Mesenchymal stem cell (in vitro differentiated cells and primary cell): ENCODE measurements around the gene SLC2A9.

Experiments used
- DNase-seq: peaks from one replicate; pipeline ENCODE4 v3.0.0-alpha.2; 2013
- H2AFZ ChIP-seq: one replicate; pipeline ENCODE4 v1.6.1; 2013; ENCODE audit warnings: low read depth, mild to moderate bottlenecking, control low read depth, inconsistent platforms, low read length, moderate library complexity
- H2AK5ac ChIP-seq: 2 replicates; pipeline ENCODE4 v1.6.1; 2013; ENCODE audit warnings: low read length, moderate library complexity, mild to moderate bottlenecking, inconsistent platforms; ENCODE audit not compliant: severe bottlenecking
- H2BK120ac ChIP-seq: one replicate; pipeline ENCODE4 v1.6.1; 2013; ENCODE audit warnings: low read depth, mild to moderate bottlenecking, inconsistent platforms, low read length, moderate library complexity
- H2BK12ac ChIP-seq, 2 experiments: one replicate each; pipeline ENCODE4 v1.6.1; 2013; ENCODE audit warnings: inconsistent platforms in 2 of 2, low read length in 2 of 2, mild to moderate bottlenecking in 2 of 2, moderate library complexity in 2 of 2, control low read depth in 1 of 2
- H2BK15ac ChIP-seq: one replicate; pipeline ENCODE4 v1.6.1; 2013; ENCODE audit warnings: mild to moderate bottlenecking, low read depth, inconsistent platforms; ENCODE audit not compliant: poor library complexity, severe bottlenecking
- H2BK5ac ChIP-seq: 2 replicates; pipeline ENCODE4 v1.6.1; 2013; ENCODE audit warnings: low read depth, mild to moderate bottlenecking, low read length, control low read depth, inconsistent platforms; ENCODE audit not compliant: poor library complexity, severe bottlenecking
- H3K14ac ChIP-seq, 2 experiments: one replicate each; pipeline ENCODE4 v1.6.1; 2013; ENCODE audit warnings: inconsistent platforms in 2 of 2, low read length in 2 of 2, control low read depth in 1 of 2, mild to moderate bottlenecking in 1 of 2, moderate library complexity in 1 of 2
- H3K18ac ChIP-seq, 2 experiments: one replicate each; pipeline ENCODE4 v1.6.1; 2013; ENCODE audit warnings: inconsistent platforms in 2 of 2, low read length in 2 of 2, control low read depth in 1 of 2, low read depth in 1 of 2, mild to moderate bottlenecking in 1 of 2
- H3K23ac ChIP-seq, 2 experiments: one replicate each; pipeline ENCODE4 v1.6.1; 2013; ENCODE audit warnings: inconsistent platforms in 2 of 2, low read length in 2 of 2, mild to moderate bottlenecking in 2 of 2, moderate library complexity in 2 of 2, control low read depth in 1 of 2
- H3K27ac ChIP-seq: 2 replicates; pipeline ENCODE4 v1.5.1; 2013; ENCODE audit warnings: mild to moderate bottlenecking, moderate library complexity, low read length, control low read depth, inconsistent platforms; ENCODE audit not compliant: poor library complexity, severe bottlenecking
- H3K27me3 ChIP-seq, 2 experiments: 2 replicates each; pipeline versions ENCODE4 v1.6.1 to v1.7.0; 2013; ENCODE audit warnings: low read length in 2 of 2, mild to moderate bottlenecking in 2 of 2, moderate library complexity in 2 of 2, control low read depth in 1 of 2, inconsistent platforms in 1 of 2; ENCODE audit not compliant: control insufficient read depth in 1 of 2, insufficient read depth in 1 of 2
- H3K36me3 ChIP-seq, 2 experiments: 2 replicates each; pipeline versions ENCODE4 v1.6.1 to v1.7.0; 2013; ENCODE audit warnings: low read length in 2 of 2, control low read depth in 1 of 2, inconsistent platforms in 1 of 2, low read depth in 1 of 2, mild to moderate bottlenecking in 1 of 2; ENCODE audit not compliant: insufficient read depth in 2 of 2, control insufficient read depth in 1 of 2
- H3K4ac ChIP-seq, 2 experiments: one replicate each; pipeline ENCODE4 v1.6.1; 2013; ENCODE audit warnings: inconsistent platforms in 2 of 2, low read length in 2 of 2, mild to moderate bottlenecking in 2 of 2, moderate library complexity in 2 of 2, control low read depth in 1 of 2, low read depth in 1 of 2
- H3K4me1 ChIP-seq: 2 replicates; pipeline ENCODE4 v1.6.1; 2013; ENCODE audit warnings: low read depth, low read length, control low read depth; ENCODE audit not compliant: control insufficient read depth, insufficient read depth
- H3K4me2 ChIP-seq: 2 replicates; pipeline ENCODE4 v1.6.1; 2013; ENCODE audit warnings: low read length, mild to moderate bottlenecking, inconsistent platforms; ENCODE audit not compliant: poor library complexity, severe bottlenecking
- H3K4me3 ChIP-seq, 2 experiments: 2 replicates each; pipeline versions ENCODE4 v1.5.1 to v1.7.0; 2013; ENCODE audit warnings: low read length in 2 of 2, mild to moderate bottlenecking in 2 of 2, control low read depth in 1 of 2, low read depth in 1 of 2; ENCODE audit not compliant: insufficient read depth in 1 of 2
- H3K79me1 ChIP-seq: replicated peaks from 2 replicates; pipeline ENCODE4 v1.6.1; 2013; ENCODE audit warnings: mild to moderate bottlenecking, control low read depth, low read length, inconsistent platforms; ENCODE audit not compliant: poor library complexity, severe bottlenecking
- H3K9ac ChIP-seq: 2 replicates; pipeline ENCODE4 v1.7.0; 2013; ENCODE audit warnings: mild to moderate bottlenecking, low read length, moderate library complexity
- H3K9me3 ChIP-seq: 2 replicates; pipeline ENCODE4 v1.7.0; 2013; ENCODE audit warnings: mild to moderate bottlenecking, low read length; ENCODE audit not compliant: control insufficient read depth
- H4K8ac ChIP-seq: one replicate; pipeline ENCODE4 v1.6.1; 2013; ENCODE audit warnings: inconsistent platforms, mild to moderate bottlenecking, low read length, moderate library complexity
- H4K91ac ChIP-seq: one replicate; pipeline ENCODE4 v1.6.1; 2013; ENCODE audit warnings: mild to moderate bottlenecking, low read length, inconsistent platforms
- WGBS: methylation state at CpG from one replicate; pipeline ENCODE4 v1.1.7; 2013; ENCODE audit warnings: mixed read lengths; 5-methylcytosine and 5-hydroxymethylcytosine counted together

SLC2A9 gene

GRCh38 chr4:9918484-9918883 lies 102.8 kb downstream of the SLC2A9 start:
- Histone ChIP-seq H3K27me3 (peaks cover 0 to 4% of the 10 kb centered on the region in 2 experiments), H2BK5ac (no peak overlapping the region), H3K79me1 (no peaks in the 10 kb centered on the region), H3K18ac (no peak overlapping the region), H3K36me3 (no peaks in the 10 kb centered on the region), H3K9ac (no peak overlapping the region), H3K4ac (no peak overlapping the region), H3K14ac (no peak overlapping the region), H2AK5ac (no peak overlapping the region), H3K4me2 (no peak overlapping the region), H2BK12ac (no peak overlapping the region), H3K9me3 (no peaks in the 10 kb centered on the region), H4K91ac (no peak overlapping the region), H4K8ac (no peak overlapping the region), H2BK15ac (no peak overlapping the region), H2BK120ac (no peak overlapping the region), H3K4me3 (no peak overlapping the region), H3K4me1 (no peaks in the 10 kb centered on the region), H2AFZ (no peak overlapping the region), H3K23ac (no peak overlapping the region), H3K27ac (no peak overlapping the region)
- no peak for DNase-seq
- 80% methylated on average over 4 of the region's 4 CpGs for WGBS

DNA sequence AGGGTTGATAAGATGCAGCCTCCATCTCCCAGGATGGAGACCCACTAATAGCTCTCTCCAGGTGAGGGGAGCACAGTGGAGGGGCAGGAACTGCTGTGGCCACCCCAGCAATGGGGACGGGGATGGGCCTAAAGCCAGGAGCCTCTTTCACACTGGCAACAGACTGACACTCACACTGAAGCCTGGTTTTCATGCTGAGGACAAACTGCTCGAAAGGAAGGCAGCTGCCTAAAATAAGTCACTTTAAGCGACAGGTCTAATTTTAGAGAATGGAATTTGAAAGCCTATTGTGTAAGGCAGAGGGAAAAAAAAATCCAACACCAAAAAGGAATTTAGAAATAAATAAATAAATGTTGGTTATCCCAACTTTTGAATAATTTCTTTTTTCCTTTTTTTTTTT lies 104.4 kb downstream of the SLC2A9 start:
- Histone ChIP-seq H3K9me3 (no peaks in the 10 kb centered on the region), H3K36me3 (no peaks in the 10 kb centered on the region), H3K79me1 (no peaks in the 10 kb centered on the region), H4K91ac (no peak overlapping the region), H3K14ac (no peak overlapping the region), H3K4me2 (no peak overlapping the region), H3K27ac (no peak overlapping the region), H4K8ac (no peak overlapping the region), H2AK5ac (no peak overlapping the region), H2BK12ac (no peak overlapping the region), H2BK15ac (no peak overlapping the region), H2BK120ac (no peak overlapping the region), H2AFZ (no peak overlapping the region), H3K18ac (no peak overlapping the region), H2BK5ac (no peak overlapping the region), H3K4ac (no peak overlapping the region), H3K4me1 (no peaks in the 10 kb centered on the region), H3K9ac (no peak overlapping the region), H3K4me3 (no peak overlapping the region), H3K23ac (no peak overlapping the region), H3K27me3 (peaks cover 0 to 4% of the 10 kb centered on the region in 2 experiments)
- DNase-seq: no peak
- WGBS: 79% methylated on average over 2 of the region's 3 CpGs

DNA sequence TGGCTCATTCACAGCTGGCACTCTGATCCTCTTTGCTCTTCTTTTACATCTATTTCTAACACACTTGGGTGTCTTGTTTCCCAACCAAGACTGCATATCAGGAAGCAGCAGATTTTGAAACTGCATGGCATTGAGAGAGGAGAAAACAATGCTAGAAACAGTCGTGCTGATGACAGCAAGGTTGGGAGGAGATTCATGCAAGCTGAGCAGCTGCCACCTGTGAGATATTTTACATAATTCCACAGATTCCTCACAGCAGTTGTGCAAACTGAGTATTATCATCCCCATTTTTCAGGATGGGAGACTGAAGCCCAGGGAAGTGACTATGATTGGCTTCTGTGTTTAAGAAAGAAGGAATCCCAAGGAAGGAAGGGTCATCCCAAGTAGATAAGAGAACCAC lies 105.0 kb downstream of the SLC2A9 start:
- no peak overlapping the region for H2BK120ac ChIP-seq
- no peak overlapping the region for H3K4me2 ChIP-seq
- peaks cover 0 to 4% of the 10 kb centered on the region in 2 experiments for H3K27me3 ChIP-seq
- no peak overlapping the region for H3K18ac ChIP-seq
- no peaks in the 10 kb centered on the region for H3K79me1 ChIP-seq
- no peaks in the 10 kb centered on the region for H3K9me3 ChIP-seq
- no peak for DNase-seq
- 60% methylated on average over 1 of the region's 1 CpG for WGBS
- no peak overlapping the region for H2AK5ac ChIP-seq
- no peak overlapping the region for H3K4me3 ChIP-seq
- no peak overlapping the region for H4K91ac ChIP-seq
- no peak overlapping the region for H3K4ac ChIP-seq
- H3K9ac ChIP-seq: no peak overlapping the region
- H2BK12ac ChIP-seq: no peak overlapping the region
- no peak overlapping the region for H3K27ac ChIP-seq
- H2BK5ac ChIP-seq: no peak overlapping the region
- H3K14ac ChIP-seq: no peak overlapping the region
- no peaks in the 10 kb centered on the region for H3K36me3 ChIP-seq
- H2AFZ ChIP-seq: no peak overlapping the region
- H4K8ac ChIP-seq: no peak overlapping the region
- no peak overlapping the region for H2BK15ac ChIP-seq
- no peak overlapping the region for H3K23ac ChIP-seq
- H3K4me1 ChIP-seq: no peaks in the 10 kb centered on the region

- whole genome bisulfite sequencing: 66% methylated on average over 3 of the region's 3 CpGs
- no peak overlapping the region for H2BK5ac ChIP-seq
- H3K27me3 ChIP-seq: peaks cover 0 to 4% of the 10 kb centered on the region in 2 experiments
- H3K4ac ChIP-seq: no peak overlapping the region
- peaks cover 3% of the 10 kb centered on the region for H3K9me3 ChIP-seq
- no peak overlapping the region for H4K8ac ChIP-seq
- no peak overlapping the region for H3K14ac ChIP-seq
- H2BK15ac ChIP-seq: no peak overlapping the region
- no peaks in the 10 kb centered on the region for H3K36me3 ChIP-seq
- H4K91ac ChIP-seq: no peak overlapping the region
- no peak overlapping the region for H3K4me3 ChIP-seq
- H3K4me1 ChIP-seq: no peaks in the 10 kb centered on the region
- H3K9ac ChIP-seq: no peak overlapping the region
- no peak overlapping the region for H3K4me2 ChIP-seq
- H3K23ac ChIP-seq: no peak overlapping the region
- H3K18ac ChIP-seq: no peak overlapping the region
- no peaks in the 10 kb centered on the region for H3K79me1 ChIP-seq
- DNase-seq: no peak
- H2BK12ac ChIP-seq: no peak overlapping the region
- H3K27ac ChIP-seq: no peak overlapping the region
- H2AK5ac ChIP-seq: no peak overlapping the region
- no peak overlapping the region for H2BK120ac ChIP-seq
- H2AFZ ChIP-seq: no peak overlapping the region
These were observed 107.5 kb downstream of the SLC2A9 start for GRCh38 chr4:9913846-9914245.
